GM12864 (cell line): Measurements from ENCODE around the gene KDM4C.

ENCODE experiments used
- DNase-seq: peaks from one replicate; pipeline ENCODE4 v3.0.0-alpha.2; 2011; ENCODE audit warnings: low read depth
- H3K4me3 ChIP-seq: 2 replicates; pipeline ENCODE4 v1.5.1; 2011; ENCODE audit warnings: mild to moderate bottlenecking, low read depth, low read length, control low read depth
- CTCF ChIP-seq: IDR thresholded peaks from 2 replicates; pipeline ENCODE4 v1.5.1; 2011; ENCODE audit warnings: low read depth, mild to moderate bottlenecking, moderate library complexity, low read length, control low read depth, inconsistent platforms; ENCODE audit errors: missing control alignments

KDM4C gene

GRCh38 chr9:6897898-6898302 lies 140.1 kb downstream of the KDM4C start:
- no peak for DNase-seq
- no peak overlapping the region for H3K4me3 ChIP-seq
- TF ChIP-seq CTCF = no peak

GRCh38 chr9:6899274-6899673 lies 141.5 kb downstream of the KDM4C start:
- H3K4me3 ChIP-seq = no peak overlapping the region
- no peak for DNase-seq
- no peak for TF ChIP-seq CTCF

- no peak overlapping the region for H3K4me3 ChIP-seq
- TF ChIP-seq CTCF = no peak
- DNase-seq = no peak
These were observed 142.7 kb downstream of the KDM4C start for GRCh38 chr9:6900440-6900883.

- no peak for TF ChIP-seq CTCF
- no peak for DNase-seq
- H3K4me3 ChIP-seq = no peak overlapping the region
These were observed 143.4 kb downstream of the KDM4C start for GRCh38 chr9:6901180-6901579.

GRCh38 chr9:6902423-6902822 lies 144.7 kb downstream of the KDM4C start:
- DNase-seq = no peak
- no peak for TF ChIP-seq CTCF
- H3K4me3 ChIP-seq = no peak overlapping the region

- no peak for DNase-seq
- TF ChIP-seq CTCF = no peak
- no peak overlapping the region for H3K4me3 ChIP-seq
These were observed 146.6 kb downstream of the KDM4C start for GRCh38 chr9:6904371-6904770.

- no peak for TF ChIP-seq CTCF
- no peak overlapping the region for H3K4me3 ChIP-seq
- DNase-seq = no peak
These were observed 148.1 kb downstream of the KDM4C start for GRCh38 chr9:6905850-6906375.
